ENCODE data around the gene GPBAR1.

DNA sequence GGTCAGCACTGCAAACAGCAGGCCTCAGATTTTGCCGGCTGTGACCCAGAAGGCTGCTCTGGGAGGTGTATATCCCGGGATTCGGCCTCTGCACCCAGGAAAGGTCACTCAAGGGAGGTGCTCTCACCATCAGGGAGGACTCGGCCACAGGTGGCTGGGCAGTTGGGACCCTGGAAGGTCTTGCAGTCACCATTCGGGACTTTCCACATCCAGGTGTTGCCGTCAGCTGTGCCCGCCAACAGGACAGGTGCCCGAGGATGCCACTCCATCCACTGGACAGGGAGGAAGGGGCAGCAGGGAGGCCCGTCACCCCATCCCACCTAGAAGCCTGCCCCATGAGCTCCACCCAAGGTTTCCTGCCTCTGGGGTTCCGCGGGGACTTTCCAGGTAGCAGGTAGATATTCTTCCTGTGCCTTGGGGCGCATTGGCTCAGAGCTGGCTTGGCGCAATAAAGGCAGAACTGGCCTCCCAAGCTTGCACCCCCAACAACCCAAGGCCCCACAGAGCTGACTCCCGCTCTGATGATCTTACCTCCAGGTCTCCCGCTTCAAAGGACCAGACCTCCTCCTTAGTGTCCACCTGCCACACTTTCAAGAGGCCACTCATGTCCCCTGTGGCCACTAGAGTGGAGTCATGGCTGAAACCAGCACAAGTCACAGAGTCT, 5.6 kb downstream of the GPBAR1 start:
- TF ChIP-seq, protein P1, sequence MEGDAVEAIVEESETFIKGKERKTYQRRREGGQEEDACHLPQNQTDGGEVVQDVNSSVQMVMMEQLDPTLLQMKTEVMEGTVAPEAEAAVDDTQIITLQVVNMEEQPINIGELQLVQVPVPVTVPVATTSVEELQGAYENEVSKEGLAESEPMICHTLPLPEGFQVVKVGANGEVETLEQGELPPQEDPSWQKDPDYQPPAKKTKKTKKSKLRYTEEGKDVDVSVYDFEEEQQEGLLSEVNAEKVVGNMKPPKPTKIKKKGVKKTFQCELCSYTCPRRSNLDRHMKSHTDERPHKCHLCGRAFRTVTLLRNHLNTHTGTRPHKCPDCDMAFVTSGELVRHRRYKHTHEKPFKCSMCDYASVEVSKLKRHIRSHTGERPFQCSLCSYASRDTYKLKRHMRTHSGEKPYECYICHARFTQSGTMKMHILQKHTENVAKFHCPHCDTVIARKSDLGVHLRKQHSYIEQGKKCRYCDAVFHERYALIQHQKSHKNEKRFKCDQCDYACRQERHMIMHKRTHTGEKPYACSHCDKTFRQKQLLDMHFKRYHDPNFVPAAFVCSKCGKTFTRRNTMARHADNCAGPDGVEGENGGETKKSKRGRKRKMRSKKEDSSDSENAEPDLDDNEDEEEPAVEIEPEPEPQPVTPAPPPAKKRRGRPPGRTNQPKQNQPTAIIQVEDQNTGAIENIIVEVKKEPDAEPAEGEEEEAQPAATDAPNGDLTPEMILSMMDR (IDR thresholded peaks at IDR 0.05; ENCODE audit: insufficient read depth, low read length), result no peak
- TF ChIP-seq POLR2AphosphoS5 (IDR thresholded peaks at IDR 0.05; ENCODE audit: low read depth), result no peak
- no peak for TF ChIP-seq REST (IDR thresholded peaks at IDR 0.05; ENCODE audit: insufficient replicate concordance, low read depth)
- no peak for TF ChIP-seq GABPA (IDR thresholded peaks at IDR 0.05; ENCODE audit: low read depth)

Data from HL-60 (cell line).